Thoracic aorta (tissue), 2 donors: ENCODE measurements around the gene CLOCK. TPM values are rescaled to one million over a fixed set of nuclear protein-coding genes. Genes with fewer than 3 reads are reported as not detected.
A peak's percentile ranks its signal among the peaks of the same experiment; 100 is the strongest.
"Not testable (repeated sequence)": the region's sequence is repeated elsewhere in the genome, so short reads cannot be mapped to it uniquely, and the experiment has no call there.

Experiments used
- ATAC-seq: fragments of 150-250 bp; one replicate; pipeline ENCODE4 v1.8.0; 2017; ENCODE audit warnings: low read depth; ENCODE audit not compliant: insufficient number of reproducible peaks, low FRiP score
- DNase-seq: peaks from one replicate; pipeline ENCODE4 v3.0.0-alpha.2; 2020; ENCODE audit warnings: low spot score
- H3K27ac ChIP-seq, 2 donors: fragments of 200-600 bp; sonication (generic); 1 replicate in 1 of 2; 2 replicates in 1 of 2; pipeline ENCODE4 v1.5.1; 2016; ENCODE audit warnings: mild to moderate bottlenecking in 2 of 2, moderate library complexity in 2 of 2
- H3K27me3 ChIP-seq: fragments of 200-600 bp; sonication (generic); replicated peaks from 2 replicates; pipeline ENCODE4 v1.6.0; 2016; ENCODE audit warnings: mild to moderate bottlenecking; ENCODE audit not compliant: insufficient read depth
- H3K36me3 ChIP-seq: fragments of 200-600 bp; sonication (generic); one replicate; pipeline ENCODE4 v1.5.1; 2016
- H3K4me1 ChIP-seq, 2 donors: fragments of 200-600 bp; sonication (generic); 1 replicate in 1 of 2; 2 replicates in 1 of 2; pipeline versions ENCODE4 v1.5.1 to v1.6.0; 2016; ENCODE audit warnings: low read depth in 2 of 2, mild to moderate bottlenecking in 1 of 2; ENCODE audit not compliant: control insufficient read depth in 1 of 2
- H3K4me3 ChIP-seq: fragments of 200-600 bp; sonication (generic); 2 replicates; pipeline ENCODE4 v1.5.1; 2016; ENCODE audit warnings: mild to moderate bottlenecking
- H3K9me3 ChIP-seq: fragments of 200-600 bp; sonication (generic); 2 replicates; pipeline ENCODE4 v1.5.1; 2016
- total RNA-seq, 2 donors: library from RNA; depleted of rRNA; stranded (reverse); fragments of >200 nt; gene quantifications; one replicate each; pipeline versions ENCODE4 v1.1.0 to v1.2.3, GENCODE V29; 2016
- TF ChIP-seq, protein P1 (sequence below): fragments of 200-600 bp; sonication (generic); IDR thresholded peaks from one replicate; pipeline ENCODE4 v1.5.1; 2019; ENCODE audit warnings: antibody characterized with exemption

Gene CLOCK
- total RNA-seq: 10 to 100 TPM; 22.9 to 35.3 TPM

GRCh38 chr4:55546756-55547465 is at the start of gene CLOCK:
TSS of gene CLOCK (minus strand) at chr4:55546909. CDS start at chr4:55482785, 64,124 bp downstream.
- peak; percentile 46 for DNase-seq
- Histone ChIP-seq H3K9me3 (no peaks in the 10 kb centered on the region), H3K4me3 (peak within 1 kb of the TSS; percentile 92), H3K36me3 (no peaks in the 10 kb centered on the region), H3K4me1 (peaks cover 2 to 21% of the 10 kb centered on the region in 2 donors), H3K27me3 (no peaks in the 10 kb centered on the region), H3K27ac (peak within 1 kb of the TSS; percentile 95 to 96)
- TF ChIP-seq, protein P1, sequence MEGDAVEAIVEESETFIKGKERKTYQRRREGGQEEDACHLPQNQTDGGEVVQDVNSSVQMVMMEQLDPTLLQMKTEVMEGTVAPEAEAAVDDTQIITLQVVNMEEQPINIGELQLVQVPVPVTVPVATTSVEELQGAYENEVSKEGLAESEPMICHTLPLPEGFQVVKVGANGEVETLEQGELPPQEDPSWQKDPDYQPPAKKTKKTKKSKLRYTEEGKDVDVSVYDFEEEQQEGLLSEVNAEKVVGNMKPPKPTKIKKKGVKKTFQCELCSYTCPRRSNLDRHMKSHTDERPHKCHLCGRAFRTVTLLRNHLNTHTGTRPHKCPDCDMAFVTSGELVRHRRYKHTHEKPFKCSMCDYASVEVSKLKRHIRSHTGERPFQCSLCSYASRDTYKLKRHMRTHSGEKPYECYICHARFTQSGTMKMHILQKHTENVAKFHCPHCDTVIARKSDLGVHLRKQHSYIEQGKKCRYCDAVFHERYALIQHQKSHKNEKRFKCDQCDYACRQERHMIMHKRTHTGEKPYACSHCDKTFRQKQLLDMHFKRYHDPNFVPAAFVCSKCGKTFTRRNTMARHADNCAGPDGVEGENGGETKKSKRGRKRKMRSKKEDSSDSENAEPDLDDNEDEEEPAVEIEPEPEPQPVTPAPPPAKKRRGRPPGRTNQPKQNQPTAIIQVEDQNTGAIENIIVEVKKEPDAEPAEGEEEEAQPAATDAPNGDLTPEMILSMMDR: peak; percentile 53
- ATAC-seq: peak; percentile 75

DNA sequence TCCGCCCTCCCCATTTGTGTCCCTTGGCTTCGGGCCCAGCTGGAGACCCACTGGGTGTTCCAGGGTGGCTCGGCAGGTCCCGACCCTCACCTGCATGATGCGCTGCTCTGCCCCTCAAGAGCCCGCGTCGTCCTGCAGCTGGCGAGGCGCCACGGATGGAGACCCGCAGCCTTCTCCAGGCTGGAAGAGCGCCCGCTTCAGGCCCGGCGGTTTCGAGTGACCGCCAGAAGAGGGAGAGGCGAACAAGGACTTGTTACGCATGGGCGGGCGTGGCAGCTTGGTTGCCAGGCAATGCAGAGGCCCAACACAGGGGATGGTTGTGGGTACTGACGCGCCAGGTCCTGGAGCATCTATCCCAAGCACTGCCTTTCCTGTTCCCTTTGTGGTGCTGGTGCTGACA is 45.3 kb upstream of the CLOCK start, which contains the start of gene PDCL2:
Gene PDCL2 (minus strand): TSS at position 232 of the 400 bp plus-strand sequence. CDS start 136 bp downstream, at position 96.
- TF ChIP-seq, protein P1: no peak
- Histone ChIP-seq H3K9me3 (no peaks in the 10 kb centered on the region), H3K4me1 (no peaks in the 10 kb centered on the region), H3K27me3 (no peaks in the 10 kb centered on the region), H3K4me3 (no peak within 1 kb of the TSS), H3K27ac (no peak within 1 kb of the TSS), H3K36me3 (no peaks in the 10 kb centered on the region)
- DNase-seq: no peak
- no peak for ATAC-seq

- Histone ChIP-seq H3K4me3 (no peak overlapping the region), H3K4me1 (no peaks in the 10 kb centered on the region), H3K27me3 (no peaks in the 10 kb centered on the region), H3K27ac (no peak overlapping the region), H3K36me3 (no peaks in the 10 kb centered on the region), H3K9me3 (peaks cover 6% of the 10 kb centered on the region)
- ATAC-seq: no peak
- DNase-seq: no peak
- TF ChIP-seq, protein P1: no peak
These were observed 41.5 kb upstream of the CLOCK start for GRCh38 chr4:55588160-55588559.

- DNase-seq, ATAC-seq, H3K4me1 ChIP-seq: not testable (repeated sequence)
These were observed 36.1 kb upstream of the CLOCK start for GRCh38 chr4:55582773-55583172.

DNA sequence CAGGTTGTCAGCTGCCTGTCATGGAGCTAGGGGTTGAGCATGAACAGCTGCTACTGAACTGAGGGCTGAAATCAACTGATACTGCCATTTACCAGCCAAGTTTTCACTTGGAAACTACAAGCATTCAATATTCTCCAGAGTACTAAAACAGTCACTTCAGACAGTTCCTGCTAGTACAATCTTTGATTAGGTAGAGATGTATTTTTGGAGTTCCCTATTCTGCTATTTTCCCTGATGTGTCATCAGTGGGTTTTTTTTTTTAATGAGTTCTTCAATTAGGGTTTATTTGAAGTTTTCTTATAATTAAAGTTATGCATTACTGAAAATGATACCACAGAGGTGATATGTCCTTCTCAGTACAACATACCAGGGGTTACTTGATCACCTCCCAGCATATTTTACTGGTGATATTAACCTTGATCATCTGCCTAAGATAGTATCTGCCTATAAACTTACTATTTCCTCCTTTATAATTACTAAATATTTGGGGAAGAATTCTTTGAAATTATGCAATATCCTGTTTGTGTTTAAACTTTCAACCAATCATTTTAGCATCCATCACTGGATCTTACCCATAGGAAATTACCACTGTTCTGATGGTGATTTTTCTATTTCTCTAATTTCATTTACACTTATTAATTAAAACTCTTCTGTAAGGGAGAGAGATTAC is 31.8 kb upstream of the CLOCK start:
- Histone ChIP-seq H3K36me3 (no peaks in the 10 kb centered on the region), H3K4me3 (no peak overlapping the region), H3K27ac (no peak overlapping the region), H3K27me3 (no peaks in the 10 kb centered on the region), H3K4me1 (no peaks in the 10 kb centered on the region), H3K9me3 (peaks cover 13% of the 10 kb centered on the region)
- DNase-seq: no peak
- TF ChIP-seq, protein P1: no peak
- no peak for ATAC-seq

More at GRCh38 chr4:55582773-55583172, 36.1 kb upstream of the CLOCK start:
- not testable (repeated sequence) for H3K36me3 ChIP-seq, H3K27me3 ChIP-seq, H3K9me3 ChIP-seq, H3K27ac ChIP-seq, H3K4me3 ChIP-seq
